Heart left ventricle (tissue), 16 donors: ENCODE data around the gene NECAP2. TPM values are rescaled to one million over a fixed set of nuclear protein-coding genes. Genes with fewer than 3 reads are reported as not detected.
"Not testable (repeated sequence)": the region's sequence is repeated elsewhere in the genome, so short reads cannot be mapped to it uniquely, and the experiment has no call there.

Experiments used
- ATAC-seq, 4 donors: fragments of 200-7000 bp; cut with Tn5 transposase; one replicate each; pipeline ENCODE4 v1.9.1; 2020 to 2022; ENCODE audit warnings: moderate library complexity in 4 of 4, mild to moderate bottlenecking in 3 of 4, moderate number of reproducible peaks in 1 of 4
- DNase-seq, 5 donors: peaks; one replicate each; pipeline ENCODE4 v3.0.0-alpha.2; 2020
- H3K27ac ChIP-seq, 12 donors: fragments of 200-600 bp; sonication (generic) in 4 of 12; one replicate each; pipeline versions ENCODE4 v1.5.0 to v1.8.0; 2016 to 2022; ENCODE audit warnings: mild to moderate bottlenecking in 2 of 12
- H3K27me3 ChIP-seq, 9 donors: fragments of 200-600 bp; sonication (generic) in 2 of 9; one replicate each; pipeline versions ENCODE4 v1.5.1 to v1.8.0; 2016 to 2022; ENCODE audit warnings: mild to moderate bottlenecking in 3 of 9
- H3K36me3 ChIP-seq, 9 donors: fragments of 200-600 bp; sonication (generic) in 2 of 9; one replicate each; pipeline versions ENCODE4 v1.5.0 to v1.8.0; 2018 to 2022; ENCODE audit warnings: mild to moderate bottlenecking in 2 of 9
- H3K4me1 ChIP-seq, 12 donors: fragments of 200-600 bp; sonication (generic) in 4 of 12; one replicate each; pipeline versions ENCODE4 v1.5.0 to v1.8.0; 2016 to 2022; ENCODE audit warnings: mild to moderate bottlenecking in 3 of 12
- H3K4me3 ChIP-seq, 12 donors: fragments of 200-600 bp; sonication (generic) in 4 of 12; one replicate each; pipeline versions ENCODE4 v1.5.0 to v1.8.0; 2017 to 2022; ENCODE audit warnings: mild to moderate bottlenecking in 9 of 12, moderate library complexity in 4 of 12
- H3K9me3 ChIP-seq, 12 donors: fragments of 200-600 bp; sonication (generic) in 4 of 12; one replicate each; pipeline versions ENCODE4 v1.5.0 to v1.8.0; 2016 to 2022; ENCODE audit warnings: mild to moderate bottlenecking in 1 of 12
- POLR2A ChIP-seq, 2 donors: fragments of 450-650 bp; IDR thresholded peaks; one replicate each; pipeline ENCODE4 v1.6.1; 2017; ENCODE audit warnings: antibody characterized with exemption in 2 of 2, mild to moderate bottlenecking in 2 of 2, moderate library complexity in 2 of 2
- WGBS, 4 donors: extraction: QIAGEN DNeasy Blood & Tissue Kit in 2 of 4; methylation state at CpG; one replicate each; pipeline versions ENCODE4 v1.1.5 to v1.1.7; 2013 to 2018; 5-methylcytosine and 5-hydroxymethylcytosine counted together
- intact Hi-C, 10 donors: fragments of 100-400 bp; cut with DNase I; formaldehyde crosslinking; loops; one replicate each; pipeline versions ENCODE4 v1.11.1 to v1.14.2; 2022
- polyA plus RNA-seq, 2 donors: library from polyadenylated mRNA; stranded (reverse); fragments of 200-250 nt; gene quantifications; one replicate each; pipeline ENCODE4 v1.2.3, GENCODE V29; 2013
- total RNA-seq, 9 donors: library from RNA; depleted of rRNA in 2 of 9; stranded (reverse); fragments of >200 nt in 2 of 9; fragmentation: NEBNext Ultra II Directional in 3 of 9; extraction: Animal tissue kit (Norgen Biotek cat#: 25700) in 3 of 9; gene quantifications; one replicate each; pipeline versions ENCODE4 v1.1.0 to v1.2.4, GENCODE V29; 2016 to 2023
- TF ChIP-seq, protein P1 (sequence below), 12 donors: fragments of 200-600 bp; sonication (generic) in 4 of 12; IDR thresholded peaks; one replicate each; pipeline versions ENCODE4 v1.5.0 to v1.8.0; 2018 to 2022; ENCODE audit warnings: antibody characterized with exemption in 12 of 12, mild to moderate bottlenecking in 5 of 12
- donor health status: ischemic (EF 13 %, LVEDD 7.1; RV severe dilation, severe dysfunction).
- donor health status: healthy with polysubstance abuse.
- donor health status: DM: no; HTN: yes; CAD: no.
- donor health status: DM: no; HTN: no; CAD: no.
- donor health status: ischemic (EF 25% LVEDD 6.9; RV normal size, moderate dysfunction).
- donor health status: ischemic (EF 25% LVEDD 5.7; RV mildly dilated, moderate dysfunction).
- donor health status: healthy.
- donor health status: DM: yes; HTN: yes; CAD: no.
- donor health status: ischemic (EF 35%, LVEDD 5.7; RV mildly dilated, moderate dysfunction).
- donor health status: nonischemic (EF 11% LVEDD 7.7; RV severe dilation, severe dysfunction).
- donor health status: DM: yes; HTN: yes; CAD: no.
- donor health status: PGD.
- donor health status: ischemic (EF 29% LVEDD 5.4; RV normal size, mild dysfunction).
- donor health status: nonischemic (EF 23%, LVEDD 6.1; RV moderate dilation, normal function).

Gene NECAP2
- total and polyA plus RNA-seq, 11 donors: 10.7 to 53.0 (median 12.1) TPM

- H3K27me3 ChIP-seq: no peaks in the 10 kb centered on the region
- no peaks in the 10 kb centered on the region for H3K9me3 ChIP-seq
- WGBS, 4 donors: 89 to 93% (median 90%) methylated on average over 5 of the region's 5 CpGs
- H3K27ac ChIP-seq: no peak overlapping the region
- no peak for DNase-seq
- TF ChIP-seq POLR2A (IDR thresholded peaks at IDR 0.05): no peak
- TF ChIP-seq, protein P1, sequence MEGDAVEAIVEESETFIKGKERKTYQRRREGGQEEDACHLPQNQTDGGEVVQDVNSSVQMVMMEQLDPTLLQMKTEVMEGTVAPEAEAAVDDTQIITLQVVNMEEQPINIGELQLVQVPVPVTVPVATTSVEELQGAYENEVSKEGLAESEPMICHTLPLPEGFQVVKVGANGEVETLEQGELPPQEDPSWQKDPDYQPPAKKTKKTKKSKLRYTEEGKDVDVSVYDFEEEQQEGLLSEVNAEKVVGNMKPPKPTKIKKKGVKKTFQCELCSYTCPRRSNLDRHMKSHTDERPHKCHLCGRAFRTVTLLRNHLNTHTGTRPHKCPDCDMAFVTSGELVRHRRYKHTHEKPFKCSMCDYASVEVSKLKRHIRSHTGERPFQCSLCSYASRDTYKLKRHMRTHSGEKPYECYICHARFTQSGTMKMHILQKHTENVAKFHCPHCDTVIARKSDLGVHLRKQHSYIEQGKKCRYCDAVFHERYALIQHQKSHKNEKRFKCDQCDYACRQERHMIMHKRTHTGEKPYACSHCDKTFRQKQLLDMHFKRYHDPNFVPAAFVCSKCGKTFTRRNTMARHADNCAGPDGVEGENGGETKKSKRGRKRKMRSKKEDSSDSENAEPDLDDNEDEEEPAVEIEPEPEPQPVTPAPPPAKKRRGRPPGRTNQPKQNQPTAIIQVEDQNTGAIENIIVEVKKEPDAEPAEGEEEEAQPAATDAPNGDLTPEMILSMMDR (IDR thresholded peaks at IDR 0.05): no peak
- no peak for ATAC-seq
- peaks cover 0 to 8% (median under 1%) of the 10 kb centered on the region in 12 donors for H3K4me1 ChIP-seq
- peaks cover 0 to 100% (median 93%) of the 10 kb centered on the region in 9 donors for H3K36me3 ChIP-seq
- no peak overlapping the region for H3K4me3 ChIP-seq
- intact Hi-C loops: loop anchor here in 3 of 10 donors (10.0 kb wide), 1 partner anchor 45 kb away; no protein-coding TSS in a partner anchor
These were observed 9.1 kb downstream of the NECAP2 start for GRCh38 chr1:16449666-16450065.

DNA sequence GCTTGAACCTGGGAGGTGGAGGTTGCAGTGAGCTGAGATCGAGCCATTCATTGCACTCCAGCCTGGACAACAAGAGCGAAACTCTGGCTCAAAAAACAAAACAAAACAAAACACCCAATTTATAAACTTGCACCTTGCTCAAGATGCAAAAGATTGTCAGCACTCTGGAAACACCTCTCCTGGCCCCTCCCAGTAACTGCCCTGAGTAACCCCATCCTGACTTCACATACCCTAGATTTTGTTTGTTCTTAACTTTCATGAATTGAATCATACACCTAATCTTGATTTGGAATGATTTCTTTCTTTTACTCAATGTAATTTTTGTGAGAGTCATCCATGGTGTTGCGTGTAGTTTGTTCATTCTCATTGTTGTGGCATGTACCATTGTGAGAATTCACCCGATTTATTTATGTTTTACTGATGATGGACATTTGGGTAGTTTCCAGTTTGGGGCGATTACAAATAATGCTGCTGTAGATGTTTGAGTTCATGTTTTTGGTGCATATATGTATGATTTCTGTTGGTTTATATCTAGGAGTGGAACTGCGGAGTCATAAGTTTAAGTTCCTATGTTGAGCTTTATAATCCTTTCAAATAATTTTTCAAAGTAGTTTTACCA lies 10.4 kb downstream of the NECAP2 start:
- peaks cover 0 to 100% (median 92%) of the 10 kb centered on the region in 9 donors for H3K36me3 ChIP-seq
- 84 to 88% (median 86%) methylated on average over 6 of the region's 6 CpGs for WGBS, 4 donors
- intact Hi-C loops: no loop called here
- DNase-seq (no peak), ATAC-seq (no peak)
- no peaks in the 10 kb centered on the region for H3K9me3 ChIP-seq
- H3K27me3 ChIP-seq: no peaks in the 10 kb centered on the region
- no peak overlapping the region for H3K4me3 ChIP-seq
- H3K4me1 ChIP-seq: peaks cover 0 to 13% (median 0%) of the 10 kb centered on the region in 12 donors
- no peak for TF ChIP-seq POLR2A (IDR thresholded peaks at IDR 0.05)
- TF ChIP-seq, protein P1 (IDR thresholded peaks at IDR 0.05): no peak
- H3K27ac ChIP-seq: no peak overlapping the region

- ATAC-seq (no peak), DNase-seq (no peak)
- intact Hi-C loops: no loop called here
- TF ChIP-seq, protein P1 (IDR thresholded peaks at IDR 0.05): no peak
- no peak for TF ChIP-seq POLR2A (IDR thresholded peaks at IDR 0.05)
- H3K27ac ChIP-seq: no peak overlapping the region
- H3K36me3 ChIP-seq: peaks cover 0 to 100% (median 94%) of the 10 kb centered on the region in 9 donors
- 75 to 79% (median 78%) methylated on average over 11 to 13 of the region's 13 CpGs for WGBS, 4 donors
- no peaks in the 10 kb centered on the region for H3K9me3 ChIP-seq
- no peak overlapping the region for H3K4me3 ChIP-seq
- no peaks in the 10 kb centered on the region for H3K27me3 ChIP-seq
- H3K4me1 ChIP-seq: peaks cover 0 to 13% (median 0%) of the 10 kb centered on the region in 12 donors
These were observed 11.5 kb downstream of the NECAP2 start for GRCh38 chr1:16451841-16452528.

DNA sequence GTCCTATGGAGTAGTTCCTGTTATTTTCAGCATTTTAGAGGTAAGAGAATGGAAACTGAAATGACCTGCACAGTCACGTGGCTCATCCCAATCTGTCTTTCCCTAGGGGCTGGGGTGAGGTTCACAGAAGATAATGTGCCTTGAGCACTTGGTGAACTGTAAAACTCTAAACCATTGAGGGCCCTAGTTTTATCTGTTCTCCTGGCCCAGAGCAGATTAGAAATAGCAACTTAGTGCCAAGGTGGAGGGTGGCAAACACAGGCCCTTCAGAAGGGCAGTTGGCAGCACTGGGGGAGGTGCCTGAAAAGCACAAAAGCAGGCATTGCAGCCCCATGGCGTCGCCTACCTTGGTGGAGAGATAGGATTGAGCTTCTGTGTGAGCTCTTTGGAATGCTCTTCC lies 14.4 kb downstream of the NECAP2 start:
- H3K27me3 ChIP-seq, DNase-seq, H3K4me3 ChIP-seq, H3K9me3 ChIP-seq: not testable (repeated sequence)
- Histone ChIP-seq H3K27ac (peak overlapping the region in 3 of 12 donors; percentile 25 to 34 (median 33)), H3K36me3 (peaks cover 0 to 100% (median 93%) of the 10 kb centered on the region in 9 donors), H3K4me1 (peaks cover 0 to 24% (median 7%) of the 10 kb centered on the region in 12 donors)
- 44 to 58% (median 52%) methylated on average over 3 of the region's 3 CpGs for WGBS, 4 donors
- ATAC-seq: peak; percentile 30 to 80 (median 66)
- intact Hi-C loops: loop anchor here in 1 of 10 donors (5.0 kb wide), 1 partner anchor 42 kb away; no protein-coding TSS in a partner anchor

DNA sequence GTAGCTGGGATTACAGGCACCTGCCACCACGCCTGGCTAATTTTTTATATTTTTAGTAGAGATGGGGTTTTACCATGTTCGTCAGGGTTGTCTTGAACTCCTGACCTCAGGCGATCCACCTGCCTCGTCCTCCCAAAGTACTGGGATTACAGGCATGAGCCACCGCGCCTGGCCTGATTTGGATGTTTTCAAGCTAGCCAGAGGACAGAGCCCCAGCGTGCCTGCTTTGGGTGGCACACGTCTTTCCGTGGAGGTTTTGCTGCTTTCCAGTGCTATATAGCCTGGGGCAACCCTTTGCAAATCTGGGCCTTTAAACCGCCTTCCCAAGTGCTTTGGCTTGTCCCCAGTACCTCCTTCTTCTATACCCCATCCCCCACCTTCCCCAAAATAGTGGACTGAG lies 15.6 kb downstream of the NECAP2 start:
- 92 to 94% (median 93%) methylated on average over 10 of the region's 10 CpGs for WGBS, 4 donors
- DNase-seq, H3K27me3 ChIP-seq, H3K9me3 ChIP-seq, ATAC-seq, H3K27ac ChIP-seq, H3K4me3 ChIP-seq: not testable (repeated sequence)
- H3K36me3 ChIP-seq: peaks cover 0 to 100% (median 93%) of the 10 kb centered on the region in 9 donors
- H3K4me1 ChIP-seq: peaks cover 0 to 24% (median 7%) of the 10 kb centered on the region in 12 donors
- intact Hi-C loops: loop anchor here in 1 of 10 donors (5.0 kb wide), 1 partner anchor 41 kb away; no protein-coding TSS in a partner anchor
